LNCAP (cell line): ENCODE data around the gene TRIO.

Source experiments
- CTCF ChIP-seq: fragments of 450-650 bp; IDR thresholded peaks from 2 replicates; pipeline ENCODE4 v1.5.1; 2017; ENCODE audit warnings: mild to moderate bottlenecking

Gene TRIO

GRCh38 chr5:14142827-14143545 is at the start of gene TRIO:
Gene TRIO, plus strand, starts transcription at chr5:14143342. Its CDS starts 384 bp downstream, at chr5:14143726.
- peak; percentile 49 for TF ChIP-seq CTCF

- TF ChIP-seq CTCF, result no peak
These were observed 45.1 kb upstream of the TRIO start for GRCh38 chr5:14097998-14098471.

- no peak for TF ChIP-seq CTCF
These were observed 42.9 kb upstream of the TRIO start for GRCh38 chr5:14100281-14100680.

- TF ChIP-seq CTCF, result no peak
These were observed 41.2 kb upstream of the TRIO start for GRCh38 chr5:14101922-14102321.

GRCh38 chr5:14102666-14103065 is 40.5 kb upstream of the TRIO start:
- no peak for TF ChIP-seq CTCF

- no peak for TF ChIP-seq CTCF
These were observed 37.3 kb upstream of the TRIO start for GRCh38 chr5:14105718-14106410.

- no peak for TF ChIP-seq CTCF
These were observed 35.6 kb upstream of the TRIO start for GRCh38 chr5:14107536-14107935.
